HuH-7 (cell line): ENCODE data around the gene ERCC2.
"Not testable (repeated sequence)": the region's sequence is repeated elsewhere in the genome, so short reads cannot be mapped to it uniquely, and the experiment has no call there.

Experiments
- DNase-seq: peaks from one replicate; pipeline ENCODE4 v3.0.0; 2011; ENCODE audit warnings: low spot score

The ERCC2 gene

DNA sequence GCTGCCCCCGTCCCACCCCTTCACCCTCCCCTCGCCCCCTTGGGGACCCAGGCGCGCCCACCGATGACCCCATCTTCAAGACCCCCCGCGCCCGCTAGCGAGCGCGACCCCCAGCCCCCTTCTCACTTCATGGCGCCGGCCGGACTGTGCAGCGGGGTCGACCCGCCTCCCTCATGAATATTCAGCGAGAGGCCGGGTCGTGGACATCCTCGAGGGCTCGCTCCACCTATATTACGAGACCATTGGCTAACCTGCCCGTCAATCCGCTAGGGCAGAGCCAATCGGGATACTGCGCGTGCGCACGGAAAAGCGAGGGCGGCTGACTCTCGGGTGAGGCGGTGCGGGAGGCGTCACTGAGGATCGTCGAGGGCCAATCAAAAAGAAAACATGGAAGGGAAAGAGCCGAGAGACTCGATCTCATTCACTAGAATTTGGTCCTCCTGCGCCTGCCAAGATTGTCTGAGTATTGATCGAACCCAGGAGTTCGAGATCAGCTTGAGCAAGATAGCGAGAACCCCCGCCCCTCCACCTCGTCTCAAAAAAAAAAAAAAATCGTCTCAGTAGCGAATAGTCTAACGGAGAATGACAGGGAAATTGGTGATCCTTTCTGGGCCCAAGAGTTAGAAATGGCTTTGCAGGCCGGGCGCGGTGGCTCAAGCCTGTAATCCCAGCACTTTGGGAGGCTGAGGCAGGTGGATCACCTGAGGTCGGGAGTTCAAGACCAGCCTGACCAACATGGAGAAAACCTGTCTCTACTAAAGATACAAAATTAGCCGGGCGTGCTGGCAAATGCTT lies at the start of gene ERCC2:
TSS of gene ERCC2 (minus strand) at position 164 of the 795 bp plus-strand sequence. CDS start at position 131, 33 bp downstream.
- DNase-seq = peak; percentile 100

DNA sequence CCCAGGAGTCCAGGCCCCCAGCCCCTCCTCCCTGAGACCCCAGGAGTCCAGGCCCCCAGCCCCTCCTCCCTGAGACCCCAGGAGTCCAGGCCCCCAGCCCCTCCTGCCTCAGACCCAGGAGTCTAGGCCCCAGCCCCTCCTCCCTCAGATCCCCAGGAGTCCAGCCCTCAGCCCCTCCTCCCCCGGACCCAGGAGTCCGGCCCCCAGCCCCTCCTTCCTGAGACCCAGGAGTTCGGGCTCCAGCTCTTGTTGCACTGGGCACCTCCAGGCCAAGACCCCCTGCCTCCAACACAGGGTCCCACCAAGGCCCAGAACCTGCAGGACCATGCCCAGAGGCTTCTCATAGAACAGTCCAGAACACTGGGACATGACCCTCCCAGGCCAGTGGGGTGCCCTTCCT lies 49.5 kb upstream of the ERCC2 start:
- DNase-seq = no peak

DNA sequence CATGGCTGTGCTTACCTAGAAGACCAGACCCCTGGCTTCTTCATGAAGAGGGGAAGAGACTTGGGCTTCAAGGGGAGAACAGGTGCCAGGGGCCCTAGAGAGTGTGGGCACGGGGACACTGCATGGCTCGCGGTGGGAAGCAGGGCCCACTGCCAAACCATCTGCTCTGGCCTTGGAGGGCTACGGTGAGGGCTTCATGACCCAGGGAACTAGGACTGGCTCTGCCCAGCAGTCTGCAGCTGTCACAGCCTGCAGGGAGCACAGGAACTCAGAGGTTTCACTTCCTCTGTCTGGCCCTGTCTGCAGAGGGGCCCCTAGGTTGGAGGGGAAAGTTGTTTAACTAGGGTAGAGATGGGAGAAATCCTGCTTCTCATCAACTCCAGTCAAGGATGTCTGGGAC lies 49.0 kb upstream of the ERCC2 start:
- DNase-seq = no peak

DNA sequence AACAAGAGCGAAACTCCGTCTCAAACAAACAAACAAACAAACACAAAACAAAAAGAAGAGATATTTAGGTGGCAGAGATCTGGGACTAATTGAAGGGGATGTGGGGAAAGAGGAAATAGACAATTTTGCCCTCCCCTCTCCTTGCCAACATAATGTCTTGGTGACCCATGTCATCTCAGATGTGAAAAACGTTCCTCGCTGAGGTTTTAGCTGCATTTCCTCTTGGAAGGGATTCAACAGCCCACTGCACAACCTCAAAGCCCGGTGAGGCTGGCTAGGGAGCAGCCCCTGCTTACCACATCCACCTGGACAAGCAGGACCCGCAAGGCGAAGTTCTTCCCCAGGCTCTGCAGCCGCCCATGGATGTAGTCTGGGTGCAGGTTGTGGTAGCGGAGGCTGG lies 48.4 kb upstream of the ERCC2 start:
- DNase-seq = no peak

- DNase-seq = no peak
Measured at GRCh38 chr19:45417151-45417550, 46.8 kb upstream of the ERCC2 start.

GRCh38 chr19:45414468-45414867 lies 44.1 kb upstream of the ERCC2 start:
- DNase-seq = no peak

GRCh38 chr19:45413497-45413896 lies 43.1 kb upstream of the ERCC2 start:
- DNase-seq = no peak

GRCh38 chr19:45410330-45410729 lies 40.0 kb upstream of the ERCC2 start:
- not testable (repeated sequence) for DNase-seq

GRCh38 chr19:45409557-45409920 lies 39.2 kb upstream of the ERCC2 start:
- no peak for DNase-seq

- DNase-seq = no peak
Measured at GRCh38 chr19:45408830-45409556, 38.6 kb upstream of the ERCC2 start.

DNA sequence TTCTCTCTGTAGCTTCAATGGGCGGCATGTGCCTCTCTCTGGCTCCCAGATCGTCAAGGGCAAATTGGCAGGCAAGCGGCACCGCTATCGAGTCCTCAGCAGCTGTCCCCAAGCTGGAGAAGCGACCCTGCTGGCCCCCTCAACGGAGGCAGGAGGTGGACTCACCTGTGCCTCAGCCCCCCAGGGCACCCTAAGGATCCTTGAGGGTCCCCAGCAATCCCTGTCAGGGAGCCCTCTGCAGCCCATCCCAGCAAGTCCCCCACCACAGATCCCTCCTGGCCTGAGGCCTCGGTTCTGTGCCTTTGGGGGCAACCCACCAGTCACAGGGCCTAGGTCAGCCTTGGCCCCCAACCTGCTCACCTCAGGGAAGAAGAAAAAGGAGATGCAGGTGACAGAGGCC lies 37.7 kb upstream of the ERCC2 start:
- no peak for DNase-seq

DNA sequence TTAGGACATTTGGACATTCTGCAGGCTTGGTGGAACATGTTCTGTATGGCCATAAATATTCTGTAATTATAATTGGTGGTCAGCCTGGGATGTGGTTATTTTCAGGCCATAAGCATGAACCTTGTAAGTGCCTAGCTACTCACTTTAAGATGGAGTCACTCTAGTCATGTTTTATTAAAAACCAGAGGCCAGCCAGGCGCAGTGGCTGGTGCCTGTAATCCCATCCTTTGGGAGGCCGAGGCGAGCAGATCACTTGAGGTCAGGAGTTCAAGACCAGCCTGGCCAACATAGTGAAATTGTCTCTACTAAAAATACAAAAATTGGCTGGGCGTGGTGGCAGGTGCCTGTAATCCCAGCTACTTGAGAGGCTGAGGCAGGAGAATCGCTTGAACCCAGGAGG lies 37.2 kb upstream of the ERCC2 start:
- DNase-seq = not testable (repeated sequence)

- DNase-seq = no peak
Measured at GRCh38 chr19:45407091-45407375, 36.7 kb upstream of the ERCC2 start.

GRCh38 chr19:45406226-45407090 lies 36.1 kb upstream of the ERCC2 start, which contains the start of gene POLR1G:
POLR1G (plus strand) TSS chr19:45406644; CDS start chr19:45406697, 53 bp downstream.
- peak; percentile 94 for DNase-seq

DNA sequence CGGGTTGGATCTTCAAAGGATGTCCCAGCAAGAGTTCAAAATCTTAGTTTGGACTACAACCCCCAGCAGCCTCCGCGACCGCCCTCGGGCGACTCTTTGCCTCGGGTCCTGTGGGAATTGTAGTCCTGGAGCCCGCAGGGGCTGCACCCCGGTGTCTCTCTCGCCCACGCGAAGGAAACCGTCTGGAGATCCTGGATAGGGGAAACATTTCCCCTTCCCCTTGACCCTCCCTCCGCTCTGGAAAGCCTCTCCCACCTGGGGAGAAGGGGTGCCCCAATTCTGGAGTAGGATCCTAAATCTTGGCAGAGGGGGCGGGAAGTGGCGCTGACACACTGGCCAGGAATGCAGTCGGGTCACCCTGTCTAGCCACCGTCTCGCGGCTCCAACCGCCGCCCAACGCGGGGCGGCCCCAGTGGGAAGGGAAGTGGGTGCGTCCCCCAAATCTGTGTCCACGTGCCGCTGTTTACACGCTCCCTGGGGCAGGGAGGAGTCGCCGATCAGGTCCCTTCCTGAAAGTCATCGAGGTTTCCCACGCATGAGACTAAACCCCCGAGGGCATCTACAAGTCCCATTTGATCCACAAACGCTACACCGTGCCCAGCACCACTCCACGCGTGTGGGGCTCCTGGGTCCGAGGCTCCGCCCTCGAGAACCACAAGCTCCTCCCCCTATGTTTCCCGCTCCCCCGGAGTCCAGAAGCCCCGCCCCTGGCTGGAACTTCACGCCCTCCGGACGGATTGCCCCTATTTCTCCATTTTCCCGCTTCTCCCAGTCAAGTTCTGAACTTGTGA lies 35.3 kb upstream of the ERCC2 start:
- peak; percentile 91 for DNase-seq

GRCh38 chr19:45404557-45405434 lies 34.4 kb upstream of the ERCC2 start, which contains the start of gene PPP1R13L:
PPP1R13L (minus strand) TSS chr19:45405069; CDS start chr19:45398318, 6,751 bp downstream.
- DNase-seq = peak; percentile 94

DNA sequence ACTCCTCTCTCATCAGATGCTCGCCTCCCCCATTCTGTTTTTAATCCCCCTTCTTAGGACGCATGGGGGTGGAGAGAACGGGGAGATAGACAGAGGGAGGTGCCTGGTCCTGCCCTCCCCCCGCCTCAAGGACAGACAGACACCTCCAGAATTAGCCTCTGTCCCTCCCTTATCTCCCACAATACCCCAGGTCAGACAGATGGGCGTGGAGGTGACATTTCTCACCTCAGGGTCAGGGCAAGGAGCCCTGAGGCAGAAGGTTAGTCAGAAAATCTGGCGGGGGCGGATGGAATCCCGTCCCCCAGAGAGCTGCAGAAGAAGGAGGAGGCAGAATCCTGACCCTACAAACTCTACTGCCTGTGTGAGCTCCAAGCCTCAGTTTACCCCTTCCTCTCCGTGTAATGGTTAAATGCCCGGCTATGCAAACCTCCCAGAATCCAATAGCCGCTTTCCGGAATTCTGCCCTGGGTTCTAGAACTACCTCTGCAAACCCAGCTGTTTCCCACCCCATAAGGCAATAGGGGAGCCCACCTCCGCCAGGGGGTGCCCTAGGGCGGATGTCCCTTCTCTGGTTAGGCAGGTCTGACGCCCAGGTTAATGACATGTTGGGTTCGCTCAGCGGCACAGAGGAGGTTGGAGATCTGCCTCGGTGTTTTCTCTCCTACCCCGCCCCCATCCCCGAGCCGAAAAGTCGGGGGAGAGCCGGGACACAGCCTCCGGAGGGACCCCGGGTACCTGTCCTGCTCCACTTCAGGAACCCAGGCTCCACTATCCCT lies 33.6 kb upstream of the ERCC2 start:
- peak; percentile 88 for DNase-seq

DNA sequence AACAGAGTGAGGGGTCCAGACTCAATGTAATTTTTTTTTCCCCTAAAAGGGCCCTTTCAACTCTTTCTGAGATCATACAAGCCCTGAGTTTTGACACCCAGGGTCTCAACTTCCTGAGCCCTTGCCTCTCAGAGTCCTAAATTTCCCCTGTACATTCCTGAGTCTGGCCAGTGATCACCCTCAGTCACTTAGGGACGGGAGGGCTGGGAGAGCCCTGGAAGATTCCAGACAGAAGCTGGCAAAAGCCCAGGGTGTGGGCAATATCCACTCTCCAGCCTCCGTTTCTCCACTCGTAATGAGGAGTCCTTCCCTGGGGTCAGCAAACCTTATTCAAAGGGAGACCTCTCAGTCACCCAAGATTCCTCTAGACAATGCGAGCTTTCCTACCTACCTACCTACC lies 32.9 kb upstream of the ERCC2 start:
- no peak for DNase-seq

DNA sequence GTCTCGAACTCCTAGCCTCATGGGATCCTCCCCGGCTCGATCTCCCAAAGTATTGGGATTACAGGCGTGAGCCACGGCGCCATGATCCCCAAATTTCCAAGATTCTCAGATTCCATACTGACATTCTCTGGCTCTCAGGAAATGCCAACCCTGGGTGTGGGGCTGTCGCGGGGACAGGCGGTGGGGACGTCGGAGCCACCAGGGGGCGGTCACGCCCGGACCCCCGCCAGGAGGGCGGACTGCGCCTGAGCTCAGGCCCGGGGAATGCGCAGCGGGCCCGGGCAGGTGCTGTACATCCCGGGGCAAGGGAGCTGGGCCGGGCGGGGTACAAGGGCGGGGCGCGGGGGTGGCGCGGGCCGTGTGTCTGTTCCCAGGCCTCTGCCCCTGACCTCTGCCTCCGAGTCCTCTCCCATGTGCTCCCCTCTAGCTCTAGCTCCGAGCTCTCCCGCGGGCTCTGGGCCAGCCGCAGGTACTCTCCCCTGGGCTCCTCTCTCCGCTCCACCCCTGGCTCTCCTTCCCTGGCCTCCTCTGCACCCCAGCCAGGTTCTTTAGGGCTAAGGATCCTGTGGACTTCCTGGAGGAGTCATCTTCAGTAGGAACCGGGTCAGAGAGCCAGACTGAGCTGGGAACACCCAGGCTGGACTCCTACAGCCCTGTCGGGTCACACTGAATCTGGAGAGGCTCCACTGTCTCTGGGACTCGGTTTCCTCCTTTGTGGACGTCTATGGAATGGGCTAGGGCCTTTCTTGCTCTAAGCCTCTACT lies 32.1 kb upstream of the ERCC2 start:
- peak; percentile 63 for DNase-seq
